Gastrocnemius medialis (tissue), 4 donors: Measurements from ENCODE around the gene CELSR1.

ENCODE experiments used
- CTCF ChIP-seq, 5 experiments: fragments of 450-650 bp in 3 of 5; fragments of 200-600 bp in 2 of 5; sonication (generic) in 2 of 5; IDR thresholded peaks in 4 of 5; conservative IDR thresholded peaks in 1 of 5; 1 replicate in 4 of 5; 2 replicates in 1 of 5; pipeline ENCODE4 v1.5.1; 2016 to 2019; ENCODE audit warnings: antibody characterized with exemption in 5 of 5, mild to moderate bottlenecking in 3 of 5, moderate library complexity in 3 of 5
- POLR2A ChIP-seq, 2 donors: fragments of 450-650 bp; IDR thresholded peaks; one replicate each; pipeline ENCODE4 v1.6.1; 2017; ENCODE audit warnings: antibody characterized with exemption in 2 of 2, mild to moderate bottlenecking in 2 of 2, moderate library complexity in 2 of 2

GRCh38 chr22:46453829-46454503 is 83.5 kb downstream of the CELSR1 start:
- TF ChIP-seq CTCF (IDR thresholded peaks at IDR 0.05 in 4 of 5, conservative IDR thresholded peaks at IDR 0.05 in 1 of 5) (no peak), POLR2A (IDR thresholded peaks at IDR 0.05) (no peak)
